Endodermal cell (in vitro differentiated cells): ENCODE data around the gene FYTTD1. TPM values are rescaled to one million over a fixed set of nuclear protein-coding genes. Genes with fewer than 3 reads are reported as not detected.

Experiments used
- DNase-seq: peaks from one replicate; pipeline ENCODE4 v3.0.0-alpha.2; 2017
- H3K27ac ChIP-seq: 2 replicates; pipeline ENCODE4 v1.5.1; 2013; ENCODE audit warnings: mild to moderate bottlenecking, low read depth, low read length, moderate library complexity
- H3K27me3 ChIP-seq: 2 replicates; pipeline ENCODE4 v1.6.1; 2013; ENCODE audit warnings: mild to moderate bottlenecking, low read length, moderate library complexity; ENCODE audit not compliant: insufficient read depth, control insufficient read depth, poor library complexity, severe bottlenecking
- H3K36me3 ChIP-seq: 2 replicates; pipeline ENCODE4 v1.7.0; 2013; ENCODE audit warnings: mild to moderate bottlenecking, low read length, moderate library complexity; ENCODE audit not compliant: control insufficient read depth, insufficient read depth
- H3K4me1 ChIP-seq: one replicate; pipeline ENCODE4 v1.7.0; 2013; ENCODE audit warnings: low read length; ENCODE audit not compliant: control insufficient read depth, insufficient read depth
- H3K4me3 ChIP-seq: 2 replicates; pipeline ENCODE4 v1.5.1; 2013; ENCODE audit warnings: mild to moderate bottlenecking, low read length, moderate library complexity
- H3K9ac ChIP-seq: 2 replicates; pipeline ENCODE4 v1.6.1; 2013; ENCODE audit warnings: mild to moderate bottlenecking, low read length, moderate library complexity; ENCODE audit not compliant: poor library complexity, severe bottlenecking; ENCODE audit errors: extremely low read depth
- H3K9me3 ChIP-seq: 2 replicates; pipeline ENCODE4 v1.6.1; 2013; ENCODE audit warnings: mild to moderate bottlenecking, low read length, moderate library complexity; ENCODE audit not compliant: control insufficient read depth
- H3K27ac Mint-ChIP-seq: 2 replicates; pipeline ENCODE4 v1.8.0; 2020; ENCODE audit warnings: mixed read lengths
- H3K27me3 Mint-ChIP-seq: 2 replicates; pipeline ENCODE4 v1.8.0; 2021; ENCODE audit warnings: mild to moderate bottlenecking, mixed read lengths; ENCODE audit not compliant: insufficient read depth
- H3K36me3 Mint-ChIP-seq: 2 replicates; pipeline ENCODE4 v1.8.0; 2020; ENCODE audit warnings: low read depth, mixed read lengths
- H3K4me1 Mint-ChIP-seq: 2 replicates; pipeline ENCODE4 v1.8.0; 2020; ENCODE audit warnings: mixed read lengths
- H3K4me3 Mint-ChIP-seq: 2 replicates; pipeline ENCODE4 v1.8.0; 2020; ENCODE audit warnings: mild to moderate bottlenecking, moderate library complexity, mixed read lengths
- H3K9me3 Mint-ChIP-seq: 2 replicates; pipeline ENCODE4 v1.8.0; 2020; ENCODE audit warnings: mild to moderate bottlenecking, mixed read lengths
- CTCF ChIP-seq: fragments of 200-600 bp; sonication (generic); conservative IDR thresholded peaks from 2 replicates; pipeline ENCODE4 v1.5.0; 2021; ENCODE audit warnings: antibody characterized with exemption, mild to moderate bottlenecking
- WGBS, 2 experiments: methylation state at CpG; one replicate each; pipeline versions ENCODE4 v1.1.5 to v1.1.7; 2013; ENCODE audit warnings: missing lambda C conversion rate in 2 of 2, mixed read lengths in 1 of 2; ENCODE audit not compliant: insufficient coverage in 1 of 2, insufficient read length in 1 of 2; 5-methylcytosine and 5-hydroxymethylcytosine counted together
- long read RNA-seq, 4 experiments: library from polyadenylated mRNA in 2 of 4; library from RNA in 1 of 4; library from capped mRNA in 1 of 4; stranded (forward) in 3 of 4; unstranded in 1 of 4; transcript quantifications; one replicate each; pipeline ENCODE4 v2.0.0, GENCODE V29; 2020 to 2021; ENCODE audit warnings: inconsistent platforms in 1 of 4
- polyA plus RNA-seq, 2 experiments: library from polyadenylated mRNA; stranded (reverse); fragments of 50-300 nt; gene quantifications; one replicate each; pipeline ENCODE4 v1.2.3, GENCODE V29; 2013
- total RNA-seq, 2 donors: library from RNA; stranded (reverse); fragmentation: NEBNext Ultra II Directional in 1 of 2; extraction: Animal tissue kit (Norgen Biotek cat#: 25700) in 1 of 2; gene quantifications; 2 replicates in 1 of 2; 3 replicates in 1 of 2; pipeline ENCODE4 v1.2.1, GENCODE V29; 2021

Gene FYTTD1, protein sequence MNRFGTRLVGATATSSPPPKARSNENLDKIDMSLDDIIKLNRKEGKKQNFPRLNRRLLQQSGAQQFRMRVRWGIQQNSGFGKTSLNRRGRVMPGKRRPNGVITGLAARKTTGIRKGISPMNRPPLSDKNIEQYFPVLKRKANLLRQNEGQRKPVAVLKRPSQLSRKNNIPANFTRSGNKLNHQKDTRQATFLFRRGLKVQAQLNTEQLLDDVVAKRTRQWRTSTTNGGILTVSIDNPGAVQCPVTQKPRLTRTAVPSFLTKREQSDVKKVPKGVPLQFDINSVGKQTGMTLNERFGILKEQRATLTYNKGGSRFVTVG
- total RNA-seq = 10 to 100 TPM; 39.0 to 41.5 TPM
- polyA plus RNA-seq (2013, experiment 1 of 2) = 42.7 TPM
- 38.0 TPM for polyA plus RNA-seq (2013, experiment 2 of 2)
- long read RNA-seq, experiment 1, full-length matches to known transcripts = 8 of 23 reads
- long read RNA-seq, experiment 1, partial matches to known transcripts = 5 of 23 reads
- long read RNA-seq, experiment 1, other reads (novel, unspliced or antisense) = 10 of 23 reads
- long read RNA-seq, experiment 2, full-length matches to known transcripts = 133 of 163 reads
- long read RNA-seq, experiment 2, partial matches to known transcripts = 15 of 163 reads
- long read RNA-seq, experiment 2, other reads (novel, unspliced or antisense) = 15 of 163 reads
- long read RNA-seq, experiment 3, full-length matches to known transcripts = 234 of 278 reads
- long read RNA-seq, experiment 3, partial matches to known transcripts = 13 of 278 reads
- long read RNA-seq, experiment 3, other reads (novel, unspliced or antisense) = 31 of 278 reads
- long read RNA-seq, experiment 4, full-length matches to known transcripts = 16 of 28 reads
- long read RNA-seq, experiment 4, partial matches to known transcripts = 0 of 28 reads
- long read RNA-seq, experiment 4, other reads (novel, unspliced or antisense) = 12 of 28 reads

GRCh38 chr3:197749601-197750395, at the start of gene FYTTD1:
FYTTD1 (plus strand) TSS chr3:197749883; CDS start chr3:197749972, 89 bp downstream.
- Histone ChIP-seq H3K36me3 (no peaks in the 10 kb centered on the region), H3K4me3 (peak within 1 kb of the TSS; percentile 90), H3K4me1 (no peaks in the 10 kb centered on the region), H3K27ac (peak within 1 kb of the TSS; percentile 67), H3K9ac (peak within 1 kb of the TSS; percentile 68), H3K9me3 (no peaks in the 10 kb centered on the region), H3K27me3 (no peaks in the 10 kb centered on the region)
- TF ChIP-seq CTCF = peak; percentile 60
- peaks cover 11% of the 10 kb centered on the region for H3K27me3 Mint-ChIP-seq
- 0 to 2% methylated on average over 29 to 104 of the region's 104 CpGs for WGBS, 2 experiments
- no peaks in the 10 kb centered on the region for H3K36me3 Mint-ChIP-seq
- peak; percentile 89 for DNase-seq
- H3K27ac Mint-ChIP-seq = peak within 1 kb of the TSS; percentile 92
- no peaks in the 10 kb centered on the region for H3K9me3 Mint-ChIP-seq
- H3K4me1 Mint-ChIP-seq = peaks cover 11% of the 10 kb centered on the region
- H3K4me3 Mint-ChIP-seq = peak within 1 kb of the TSS; percentile 76

DNA sequence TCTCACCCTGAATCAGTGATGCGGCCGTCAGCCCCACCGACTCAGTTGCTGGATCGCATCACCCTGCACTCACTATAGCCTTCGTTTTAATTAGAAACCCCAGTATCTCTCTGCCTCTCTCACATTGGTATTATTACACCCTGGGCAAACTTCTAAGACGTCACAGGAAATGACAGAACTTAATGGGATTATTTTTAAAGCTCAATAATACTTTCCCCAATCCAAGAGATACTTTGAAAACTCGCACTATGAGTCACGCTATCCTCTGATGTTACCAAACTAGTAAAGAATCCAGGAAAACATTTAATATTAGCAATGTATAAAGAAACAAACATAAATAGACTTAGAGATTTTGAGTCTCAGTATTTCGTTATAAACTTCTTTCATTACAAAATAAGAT, 49.6 kb upstream of the FYTTD1 start:
- Histone ChIP-seq H3K27me3 (no peaks in the 10 kb centered on the region), H3K9ac (no peak overlapping the region), H3K4me3 (no peak overlapping the region), H3K4me1 (no peaks in the 10 kb centered on the region), H3K36me3 (peaks cover 67% of the 10 kb centered on the region), H3K27ac (no peak overlapping the region), H3K9me3 (peaks cover 30% of the 10 kb centered on the region)
- Mint-ChIP-seq H3K27ac (no peak overlapping the region), H3K4me3 (no peak overlapping the region), H3K4me1 (no peaks in the 10 kb centered on the region), H3K36me3 (peaks cover 83% of the 10 kb centered on the region), H3K27me3 (no peaks in the 10 kb centered on the region), H3K9me3 (peaks cover 24% of the 10 kb centered on the region)
- DNase-seq = no peak
- 96 to 100% methylated on average over 4 to 9 of the region's 9 CpGs for WGBS, 2 experiments
- TF ChIP-seq CTCF = no peak

GRCh38 chr3:197701841-197702240, 47.8 kb upstream of the FYTTD1 start:
- Mint-ChIP-seq H3K9me3 (peaks cover 11% of the 10 kb centered on the region), H3K36me3 (peaks cover 73% of the 10 kb centered on the region), H3K27ac (no peak overlapping the region), H3K4me1 (no peaks in the 10 kb centered on the region), H3K27me3 (no peaks in the 10 kb centered on the region), H3K4me3 (no peak overlapping the region)
- Histone ChIP-seq H3K9me3 (peaks cover 14% of the 10 kb centered on the region), H3K4me3 (no peak overlapping the region), H3K27ac (no peak overlapping the region), H3K9ac (no peak overlapping the region), H3K4me1 (no peaks in the 10 kb centered on the region), H3K36me3 (peaks cover 52% of the 10 kb centered on the region), H3K27me3 (no peaks in the 10 kb centered on the region)
- WGBS, 2 experiments = 95% methylated on average over 4 of the region's 4 CpGs
- no peak for TF ChIP-seq CTCF
- no peak for DNase-seq
